ENCODE results near the gene NUBP2. TPM values are rescaled to one million over a fixed set of nuclear protein-coding genes. Genes with fewer than 3 reads are reported as not detected.

The NUBP2 gene
- total RNA-seq, 1 experiment from 2014 or later: 95.1 TPM

DNA sequence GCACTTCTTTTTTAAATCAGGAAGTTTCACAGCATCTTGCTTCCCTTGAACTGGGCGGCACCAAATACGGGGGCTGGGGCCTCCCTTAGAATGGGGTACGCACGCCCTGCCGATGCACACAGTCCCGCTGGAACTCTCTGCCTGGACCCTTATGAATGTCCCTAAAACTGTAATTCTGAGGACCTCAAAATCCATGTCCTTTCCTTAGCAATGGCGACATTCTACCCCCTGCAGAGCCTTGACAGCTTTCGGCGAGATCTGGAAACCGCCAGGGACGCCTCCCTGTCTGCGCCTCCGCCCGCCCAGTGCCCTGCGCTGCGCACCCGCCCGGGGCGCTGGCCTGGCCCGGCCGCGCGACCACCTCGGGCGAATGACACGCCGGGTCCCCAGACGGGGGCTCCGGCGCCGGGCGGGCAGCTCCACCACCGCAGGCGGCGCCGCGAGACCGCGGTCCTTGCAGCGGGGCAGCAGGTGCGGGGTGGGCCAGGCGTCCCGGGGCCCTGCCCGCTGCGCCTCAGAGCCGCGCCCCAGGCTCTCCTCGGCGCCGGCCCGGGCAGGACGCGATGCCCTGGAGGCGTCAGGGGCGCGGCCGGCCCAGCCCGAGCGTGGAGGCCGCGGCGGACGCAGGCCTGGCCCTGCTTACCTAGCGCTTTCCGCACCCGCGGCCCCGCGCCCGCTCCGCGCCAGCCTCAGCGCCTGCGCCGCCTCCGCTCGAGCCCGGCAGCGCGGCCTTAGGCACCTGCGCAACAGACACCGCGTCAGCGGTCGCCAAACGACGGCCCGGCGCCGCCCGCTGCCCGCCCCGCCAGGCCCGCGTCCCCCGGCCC is 43.3 kb downstream of the NUBP2 start:
- intact Hi-C loops (cut with micrococcal nuclease): no loop called here
- ATAC-seq (peak; percentile 56), DNase-seq (peak; percentile 49)
- ChIA-PET CTCF (no interaction called here), POLR2A (ENCODE audit: unreplicated experiment) (interaction anchor here (0.7 kb wide), 1 partner anchor 204 kb away, joined by 3 read pairs; no protein-coding TSS in a partner anchor)
- H2AFZ ChIP-seq (ENCODE audit: low read length): no peak overlapping the region
- no peaks in the 10 kb centered on the region for H3F3A ChIP-seq (ENCODE audit: low read length, unreplicated experiment)
- H3K4me1 ChIP-seq (ENCODE audit: insufficient read depth, low read length): peaks cover 13% of the 10 kb centered on the region
- peak overlapping the region; percentile 35; the same call in 1 of the 2 replicates for H3K9ac ChIP-seq (ENCODE audit: low read length)
- H4K20me1 ChIP-seq (ENCODE audit: low read length): peaks cover 15% of the 10 kb centered on the region; the same call in 1 of the 2 replicates
- H3K4me3 ChIP-seq (ENCODE audit: low read length): peak overlapping the region; percentile 75
- H3K9me3 ChIP-seq (ENCODE audit: low read length): no peaks in the 10 kb centered on the region
- H3K27me3 ChIP-seq (ENCODE audit: low read length): no peaks in the 10 kb centered on the region
- TF ChIP-seq CTCF (conservative IDR thresholded peaks at IDR 0.05; ENCODE audit: low read depth, low read length) (no peak), EZH2phosphoT487 (IDR thresholded peaks at IDR 0.05; ENCODE audit: borderline replicate concordance, low read length) (no peak), EZH2 (IDR thresholded peaks at IDR 0.05; ENCODE audit: low read length, unreplicated experiment) (no peak)
- no TSS peak for BruUV-seq (replicated peaks)
- H3K79me2 ChIP-seq (ENCODE audit: low read length): peaks cover 54% of the 10 kb centered on the region
- no peaks in the 10 kb centered on the region for H3K9me2 ChIP-seq (replicated peaks; ENCODE audit: low read length)
- no peak overlapping the region for H3K27ac ChIP-seq (ENCODE audit: low read length)
- peak overlapping the region; percentile 94 for H3K4me2 ChIP-seq (ENCODE audit: low read length)
- H3K36me3 ChIP-seq (ENCODE audit: low read depth, low read length): no peaks in the 10 kb centered on the region

DNA sequence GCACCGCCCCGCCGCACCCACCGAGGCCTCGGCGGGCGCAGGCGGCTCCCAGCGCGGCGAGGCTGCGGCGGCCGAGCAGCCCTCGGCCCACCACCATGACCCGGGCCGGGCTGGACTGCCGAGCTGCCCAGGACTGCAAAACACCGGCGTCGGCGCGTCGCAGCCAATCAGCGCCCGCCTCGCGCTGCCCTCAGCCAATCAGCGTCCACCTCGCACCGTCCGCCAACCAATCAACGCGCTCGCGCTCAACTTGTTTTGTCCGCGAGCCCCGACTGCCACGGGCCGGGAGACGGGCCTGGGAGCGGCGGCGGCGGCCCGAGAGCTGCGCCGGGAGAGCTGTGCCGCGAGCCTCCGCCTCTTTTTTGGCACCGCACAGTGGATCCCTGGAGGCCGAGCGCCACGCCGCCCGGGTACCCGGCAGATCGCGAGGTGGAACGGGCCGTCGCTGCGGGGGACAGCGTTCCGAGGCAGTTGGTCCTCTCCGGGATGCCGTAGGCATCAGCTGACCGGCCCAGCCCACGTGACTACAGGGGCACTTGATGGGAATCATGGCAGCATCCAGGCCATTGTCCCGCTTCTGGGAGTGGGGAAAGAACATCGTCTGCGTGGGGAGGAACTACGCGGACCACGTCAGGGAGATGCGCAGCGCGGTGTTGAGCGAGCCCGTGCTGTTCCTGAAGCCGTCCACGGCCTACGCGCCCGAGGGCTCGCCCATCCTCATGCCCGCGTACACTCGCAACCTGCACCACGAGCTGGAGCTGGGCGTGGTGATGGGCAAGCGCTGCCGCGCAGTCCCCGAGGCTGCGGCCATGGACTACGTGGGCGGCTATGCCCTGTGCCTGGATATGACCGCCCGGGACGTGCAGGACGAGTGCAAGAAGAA is 44.2 kb downstream of the NUBP2 start, which contains the start of the genes FAHD1 and HAGH:
Gene FAHD1 (plus strand): TSS at position 516 of the 883 bp plus-strand sequence. CDS start 33 bp downstream, at position 549.
Gene HAGH (minus strand): TSS at position 135 of the 883 bp plus-strand sequence. CDS start 38 bp downstream, at position 97.
- Histone ChIP-seq H3K79me2 (ENCODE audit: low read length) (peaks cover 55% of the 10 kb centered on the region), H3K9me2 (replicated peaks; ENCODE audit: low read length) (no peaks in the 10 kb centered on the region), H3K4me3 (ENCODE audit: low read length) (peak within 1 kb of the TSS; percentile 99), H3K9ac (ENCODE audit: low read length) (peak within 1 kb of the TSS; percentile 87), H3K9me3 (ENCODE audit: low read length) (no peaks in the 10 kb centered on the region), H2AFZ (ENCODE audit: low read length) (peak within 1 kb of the TSS; percentile 89), H3K4me2 (ENCODE audit: low read length) (peak within 1 kb of the TSS; percentile 94), H3F3A (ENCODE audit: low read length, unreplicated experiment) (no peaks in the 10 kb centered on the region), H3K4me1 (ENCODE audit: insufficient read depth, low read length) (peaks cover 12% of the 10 kb centered on the region), H4K20me1 (ENCODE audit: low read length) (peaks cover 15% of the 10 kb centered on the region; the same call in 1 of the 2 replicates), H3K27ac (ENCODE audit: low read length) (peak within 1 kb of the TSS; percentile 46), H3K27me3 (ENCODE audit: low read length) (no peaks in the 10 kb centered on the region), H3K36me3 (ENCODE audit: low read depth, low read length) (no peaks in the 10 kb centered on the region)
- BruUV-seq (replicated peaks): no TSS peak
- CTCF ChIA-PET: no interaction called here
- POLR2A ChIA-PET (ENCODE audit: unreplicated experiment): no interaction called here
- intact Hi-C loops (cut with micrococcal nuclease): no loop called here
- DNase-seq (peak; percentile 84), ATAC-seq (peak; percentile 85)
- TF ChIP-seq EZH2 (IDR thresholded peaks at IDR 0.05; ENCODE audit: low read length, unreplicated experiment) (no peak), EZH2phosphoT487 (IDR thresholded peaks at IDR 0.05; ENCODE audit: borderline replicate concordance, low read length) (no peak), CTCF (conservative IDR thresholded peaks at IDR 0.05; ENCODE audit: low read depth, low read length) (no peak)

All from PC-3 (cell line).